Ovary (tissue), 9 donors: ENCODE results near the gene URI1. TPM values are rescaled to one million over a fixed set of nuclear protein-coding genes. Genes with fewer than 3 reads are reported as not detected.
"Not testable (repeated sequence)": the region's sequence is repeated elsewhere in the genome, so short reads cannot be mapped to it uniquely, and the experiment has no call there.

ENCODE experiments used
- DNase-seq, 5 donors: peaks; one replicate each; pipeline ENCODE4 v3.0.0-alpha.2; 2019 to 2020
- H3K27ac ChIP-seq, 2 donors: fragments of 200-600 bp; one replicate each; pipeline versions ENCODE4 v1.5.1 to v1.8.0; 2019 to 2022
- H3K27me3 ChIP-seq: fragments of 200-600 bp; one replicate; pipeline ENCODE4 v1.8.0; 2022
- H3K36me3 ChIP-seq: fragments of 200-600 bp; sonication (generic); one replicate; pipeline ENCODE4 v1.5.1; 2019
- H3K4me1 ChIP-seq: one replicate; pipeline ENCODE4 v1.8.1; 2013; ENCODE audit warnings: mild to moderate bottlenecking, moderate library complexity; ENCODE audit not compliant: insufficient read depth
- H3K4me3 ChIP-seq: fragments of 200-600 bp; sonication (generic); one replicate; pipeline ENCODE4 v1.5.1; 2017
- H3K9me3 ChIP-seq, 2 donors: fragments of 200-600 bp in 1 of 2; sonication (generic) in 1 of 2; one replicate each; pipeline versions ENCODE4 v1.5.1 to v1.8.1; 2013 to 2019; ENCODE audit warnings: mild to moderate bottlenecking in 1 of 2, moderate library complexity in 1 of 2
- CTCF ChIP-seq, 3 donors: fragments of 450-650 bp in 2 of 3; fragments of 200-600 bp in 1 of 3; IDR thresholded peaks; one replicate each; pipeline versions ENCODE4 v1.5.1 to v1.8.0; 2016 to 2022; ENCODE audit warnings: antibody characterized with exemption in 3 of 3, mild to moderate bottlenecking in 1 of 3
- EP300 ChIP-seq: sonication (generic); formaldehyde crosslinking; IDR thresholded peaks from one replicate; pipeline ENCODE4 v1.6.1; 2017; ENCODE audit warnings: antibody characterized with exemption
- POLR2A ChIP-seq: fragments of 450-650 bp; IDR thresholded peaks from one replicate; pipeline ENCODE4 v1.6.1; 2017; ENCODE audit warnings: antibody characterized with exemption, mild to moderate bottlenecking, moderate library complexity
- WGBS, 3 donors: extraction: QIAGEN DNeasy Blood & Tissue Kit in 1 of 3; methylation state at CpG; one replicate each; pipeline versions ENCODE4 v1.1.5 to v1.1.7; 2013 to 2017; 5-methylcytosine and 5-hydroxymethylcytosine counted together
- intact Hi-C, 4 donors: fragments of 100-400 bp; cut with DNase I; formaldehyde crosslinking; loops; one replicate each; pipeline versions ENCODE4 v1.11.0 to v1.15.1; 2022 to 2023
- polyA plus RNA-seq, 2 donors: library from polyadenylated mRNA; stranded (reverse); fragments of 200-250 nt in 1 of 2; fragments of 350-450 nt in 1 of 2; fragmentation: Illumina TruSeq in 1 of 2; extraction: RNeasy Lipid Tissue Mini Kit (QIAGEN cat#74804) in 1 of 2; gene quantifications; one replicate each; pipeline ENCODE4 v1.2.3, GENCODE V29; 2013 to 2014
- total RNA-seq, 7 donors: library from RNA; depleted of rRNA in 2 of 7; stranded (reverse); fragments of >200 nt in 2 of 7; fragmentation: NEBNext Ultra II Directional in 3 of 7; extraction: Animal tissue kit (Norgen Biotek cat#: 25700) in 3 of 7; gene quantifications; one replicate each; pipeline versions ENCODE4 v1.1.0 to v1.2.4, GENCODE V29; 2016 to 2023
- donor health status: DM: no; HTN: no; CAD: no; lungs with moderate emphysema.
- donor health status: DM: no; HTN: no; CAD: no.
- donor health status: Bipolar disorder and iron deficiency.
- donor health status: DM: yes; HTN: yes; CAD: no.
- donor health status: DM: no; HTN: no; CAD: no.
- donor health status: DM: yes; HTN: yes; CAD: no.

Gene URI1
- total and polyA plus RNA-seq, 9 donors = 39.8 to 90.0 (median 66.9) TPM

- peaks cover 6% of the 10 kb centered on the region for H3K4me1 ChIP-seq
- no peak for DNase-seq
- H3K4me3 ChIP-seq = no peak overlapping the region
- no peaks in the 10 kb centered on the region for H3K9me3 ChIP-seq
- WGBS, 3 donors = 91 to 99% (median 98%) methylated on average over 2 of the region's 2 CpGs
- H3K36me3 ChIP-seq = no peaks in the 10 kb centered on the region
- TF ChIP-seq EP300 = no peak
- TF ChIP-seq CTCF (IDR thresholded peaks at IDR 0.05) = no peak
- no peak for TF ChIP-seq POLR2A
- H3K27ac ChIP-seq = no peak overlapping the region
- intact Hi-C loops = no loop called here
- H3K27me3 ChIP-seq = no peaks in the 10 kb centered on the region
These were observed 5.8 kb downstream of the URI1 start for GRCh38 chr19:29947871-29948270.

- DNase-seq, H3K27me3 ChIP-seq, intact Hi-C loops, H3K4me3 ChIP-seq, H3K36me3 ChIP-seq, H3K9me3 ChIP-seq, H3K27ac ChIP-seq, H3K4me1 ChIP-seq: not testable (repeated sequence)
- 93 to 95% (median 94%) methylated on average over 50 to 57 of the region's 57 CpGs for WGBS, 3 donors
These were observed 6.9 kb downstream of the URI1 start for GRCh38 chr19:29948759-29949470.

- no peak overlapping the region for H3K27ac ChIP-seq
- no peak overlapping the region for H3K4me3 ChIP-seq
- H3K9me3 ChIP-seq = no peaks in the 10 kb centered on the region
- H3K4me1 ChIP-seq = peaks cover 5% of the 10 kb centered on the region
- no peak for TF ChIP-seq POLR2A
- TF ChIP-seq CTCF (IDR thresholded peaks at IDR 0.05) = no peak
- TF ChIP-seq EP300 = no peak
- no peak for DNase-seq
- WGBS, 3 donors = 86 to 96% (median 92%) methylated on average over 1 of the region's 1 CpG
- no peaks in the 10 kb centered on the region for H3K36me3 ChIP-seq
- H3K27me3 ChIP-seq = no peaks in the 10 kb centered on the region
- intact Hi-C loops = no loop called here
These were observed 10.1 kb downstream of the URI1 start for GRCh38 chr19:29952177-29952576.

- WGBS, 3 donors = 67 to 82% (median 70%) methylated on average over 4 of the region's 4 CpGs
These were observed 10.6 kb downstream of the URI1 start for GRCh38 chr19:29952646-29953045.

GRCh38 chr19:29953352-29954247, 11.6 kb downstream of the URI1 start:
- DNase-seq = no peak
- no peaks in the 10 kb centered on the region for H3K27me3 ChIP-seq
- 71 to 99% (median 97%) methylated on average over 2 of the region's 2 CpGs for WGBS, 3 donors
- peaks cover 2% of the 10 kb centered on the region for H3K4me1 ChIP-seq
- H3K4me3 ChIP-seq = no peak overlapping the region
- H3K9me3 ChIP-seq = no peaks in the 10 kb centered on the region
- H3K27ac ChIP-seq = no peak overlapping the region
- intact Hi-C loops = no loop called here
- H3K36me3 ChIP-seq = no peaks in the 10 kb centered on the region
- no peak for TF ChIP-seq EP300
- TF ChIP-seq POLR2A = no peak
- TF ChIP-seq CTCF (IDR thresholded peaks at IDR 0.05) = no peak

More at GRCh38 chr19:29952646-29953045, 10.6 kb downstream of the URI1 start:
- Histone ChIP-seq H3K4me3 (no peak overlapping the region), H3K9me3 (no peaks in the 10 kb centered on the region), H3K27ac (no peak overlapping the region), H3K4me1 (peaks cover 5% of the 10 kb centered on the region), H3K36me3 (no peaks in the 10 kb centered on the region), H3K27me3 (no peaks in the 10 kb centered on the region)
- intact Hi-C loops = no loop called here
- TF ChIP-seq EP300 (no peak), POLR2A (no peak)
- no peak for DNase-seq
